ENCODE results near the gene SKIC8. TPM values are rescaled to one million over a fixed set of nuclear protein-coding genes. Genes with fewer than 3 reads are reported as not detected.

Gene SKIC8
- total and polyA plus RNA-seq, 2 experiments from 2014 or later: 60.6 to 70.2 TPM

DNA sequence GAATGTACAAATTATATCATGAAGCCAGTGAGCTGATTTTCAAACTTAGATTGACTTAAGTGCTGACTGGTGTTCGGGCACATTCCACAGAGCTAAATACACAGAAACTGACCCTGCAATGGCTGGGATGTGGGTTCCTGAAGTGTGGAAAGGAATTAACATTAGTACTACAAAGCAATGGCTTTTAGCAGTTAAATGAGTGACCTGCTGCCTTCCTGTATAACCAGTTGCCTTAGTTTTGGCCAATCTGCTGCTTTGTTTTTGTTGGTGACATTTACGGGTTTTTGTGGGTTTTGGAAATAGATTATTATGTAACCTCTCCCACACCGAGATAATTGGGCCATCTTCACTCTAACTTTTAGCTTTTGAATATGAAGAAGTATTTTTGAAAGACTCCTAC, 2.4 kb upstream of the SKIC8 start:
- no peak overlapping the region for H3K27ac ChIP-seq
- no peaks in the 10 kb centered on the region for H3K27me3 ChIP-seq
- DNase-seq (ENCODE audit: low spot score): no peak
- H4K20me1 ChIP-seq (ENCODE audit: insufficient read depth, poor library complexity, severe bottlenecking): no peaks in the 10 kb centered on the region
- WGBS (ENCODE audit: low lambda C conversion rate, missing lambda C conversion rate): 64% methylated on average over 3 of the region's 3 CpGs
- H3K4me2 ChIP-seq: no peak overlapping the region
- no peak overlapping the region for H2AFZ ChIP-seq
- H3K9me3 ChIP-seq (ENCODE audit: low read depth): no peaks in the 10 kb centered on the region
- H3K79me2 ChIP-seq: peaks cover 23% of the 10 kb centered on the region
- H3K36me3 ChIP-seq (replicated peaks; ENCODE audit: insufficient read depth, low read depth): no peaks in the 10 kb centered on the region
- TF ChIP-seq, protein P1, sequence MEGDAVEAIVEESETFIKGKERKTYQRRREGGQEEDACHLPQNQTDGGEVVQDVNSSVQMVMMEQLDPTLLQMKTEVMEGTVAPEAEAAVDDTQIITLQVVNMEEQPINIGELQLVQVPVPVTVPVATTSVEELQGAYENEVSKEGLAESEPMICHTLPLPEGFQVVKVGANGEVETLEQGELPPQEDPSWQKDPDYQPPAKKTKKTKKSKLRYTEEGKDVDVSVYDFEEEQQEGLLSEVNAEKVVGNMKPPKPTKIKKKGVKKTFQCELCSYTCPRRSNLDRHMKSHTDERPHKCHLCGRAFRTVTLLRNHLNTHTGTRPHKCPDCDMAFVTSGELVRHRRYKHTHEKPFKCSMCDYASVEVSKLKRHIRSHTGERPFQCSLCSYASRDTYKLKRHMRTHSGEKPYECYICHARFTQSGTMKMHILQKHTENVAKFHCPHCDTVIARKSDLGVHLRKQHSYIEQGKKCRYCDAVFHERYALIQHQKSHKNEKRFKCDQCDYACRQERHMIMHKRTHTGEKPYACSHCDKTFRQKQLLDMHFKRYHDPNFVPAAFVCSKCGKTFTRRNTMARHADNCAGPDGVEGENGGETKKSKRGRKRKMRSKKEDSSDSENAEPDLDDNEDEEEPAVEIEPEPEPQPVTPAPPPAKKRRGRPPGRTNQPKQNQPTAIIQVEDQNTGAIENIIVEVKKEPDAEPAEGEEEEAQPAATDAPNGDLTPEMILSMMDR (IDR thresholded peaks at IDR 0.05; ENCODE audit: poor library complexity): no peak
- no peak overlapping the region for H3K4me3 ChIP-seq
- H3K9me2 ChIP-seq (replicated peaks; ENCODE audit: insufficient read depth): no peaks in the 10 kb centered on the region
- peaks cover 20% of the 10 kb centered on the region for H3K4me1 ChIP-seq (ENCODE audit: insufficient read depth)

DNA sequence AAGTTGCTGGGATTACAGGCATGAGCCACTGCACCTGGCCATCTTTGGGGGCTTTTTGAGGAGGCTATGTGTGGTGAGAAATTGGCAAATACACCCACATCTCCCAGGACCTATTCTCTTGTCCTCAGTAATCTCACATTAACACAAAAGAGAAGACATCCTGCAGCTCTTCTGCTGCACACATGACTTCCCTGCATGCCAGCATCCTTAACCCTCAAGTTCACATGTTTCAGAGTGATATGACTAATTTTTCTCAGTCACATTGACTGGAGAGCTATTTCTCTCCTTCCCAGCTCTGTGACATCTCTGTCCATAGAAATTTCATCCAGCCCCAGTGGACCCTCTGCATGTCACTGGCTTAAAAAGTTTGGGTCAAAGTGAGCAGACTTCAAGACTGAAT, 1.9 kb upstream of the SKIC8 start:
- Histone ChIP-seq H3K4me2 (no peak overlapping the region), H3K36me3 (replicated peaks; ENCODE audit: insufficient read depth, low read depth) (no peaks in the 10 kb centered on the region), H3K27ac (no peak overlapping the region), H3K27me3 (no peaks in the 10 kb centered on the region), H3K4me3 (no peak overlapping the region), H3K79me2 (peaks cover 28% of the 10 kb centered on the region), H3K9me3 (ENCODE audit: low read depth) (no peaks in the 10 kb centered on the region), H3K9me2 (replicated peaks; ENCODE audit: insufficient read depth) (no peaks in the 10 kb centered on the region), H2AFZ (no peak overlapping the region), H4K20me1 (ENCODE audit: insufficient read depth, poor library complexity, severe bottlenecking) (no peaks in the 10 kb centered on the region), H3K4me1 (ENCODE audit: insufficient read depth) (peaks cover 16% of the 10 kb centered on the region)
- no peak for DNase-seq (ENCODE audit: low spot score)
- TF ChIP-seq EZH2phosphoT487 (IDR thresholded peaks at IDR 0.05; ENCODE audit: low read depth, severe bottlenecking, unreplicated experiment) (no peak), EZH2 (IDR thresholded peaks at IDR 0.05; ENCODE audit: borderline replicate concordance) (no peak)
- TF ChIP-seq, protein P1 (IDR thresholded peaks at IDR 0.05; ENCODE audit: poor library complexity): no peak

DNA sequence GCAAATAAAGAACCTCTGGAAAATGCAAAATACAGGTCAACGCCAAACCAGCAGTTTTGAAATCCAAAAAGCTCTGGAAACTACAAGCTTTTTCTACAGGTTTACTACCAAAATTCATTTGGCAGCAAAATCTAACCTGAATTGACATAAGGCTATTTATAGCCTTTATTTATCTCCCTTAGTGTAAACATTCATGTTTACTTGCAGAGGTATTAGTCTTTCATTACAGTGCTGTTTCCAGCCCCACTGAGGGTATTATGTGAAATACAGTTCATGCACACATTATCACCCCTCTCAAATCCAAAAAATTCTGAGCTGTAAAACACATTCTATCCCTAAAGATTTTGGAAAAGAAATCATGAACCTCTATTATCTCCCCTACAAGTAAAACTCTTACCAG, 7.2 kb downstream of the SKIC8 start:
- Histone ChIP-seq H3K4me2 (no peak overlapping the region), H3K4me3 (no peak overlapping the region), H3K4me1 (ENCODE audit: insufficient read depth) (peaks cover 9% of the 10 kb centered on the region), H2AFZ (no peak overlapping the region), H4K20me1 (ENCODE audit: insufficient read depth, poor library complexity, severe bottlenecking) (no peaks in the 10 kb centered on the region), H3K36me3 (replicated peaks; ENCODE audit: insufficient read depth, low read depth) (no peaks in the 10 kb centered on the region), H3K27ac (peak overlapping the region; percentile 29), H3K9me2 (replicated peaks; ENCODE audit: insufficient read depth) (no peaks in the 10 kb centered on the region), H3K9me3 (ENCODE audit: low read depth) (no peaks in the 10 kb centered on the region), H3K79me2 (peaks cover 20% of the 10 kb centered on the region), H3K27me3 (no peaks in the 10 kb centered on the region)
- WGBS (ENCODE audit: low lambda C conversion rate, missing lambda C conversion rate): 96% methylated on average over 1 of the region's 1 CpG
- TF ChIP-seq, protein P1 (IDR thresholded peaks at IDR 0.05; ENCODE audit: poor library complexity): no peak
- TF ChIP-seq EZH2 (IDR thresholded peaks at IDR 0.05; ENCODE audit: borderline replicate concordance): no peak
- TF ChIP-seq EZH2phosphoT487 (IDR thresholded peaks at IDR 0.05; ENCODE audit: low read depth, severe bottlenecking, unreplicated experiment): no peak
- no peak for DNase-seq (ENCODE audit: low spot score)

GRCh38 chr15:78291698-78292097, 7.7 kb downstream of the SKIC8 start:
- Histone ChIP-seq H3K4me2 (no peak overlapping the region), H3K9me3 (ENCODE audit: low read depth) (no peaks in the 10 kb centered on the region), H3K36me3 (replicated peaks; ENCODE audit: insufficient read depth, low read depth) (no peaks in the 10 kb centered on the region), H2AFZ (no peak overlapping the region), H3K4me1 (ENCODE audit: insufficient read depth) (peaks cover 9% of the 10 kb centered on the region), H3K27ac (peak overlapping the region; percentile 29), H3K79me2 (peaks cover 15% of the 10 kb centered on the region), H3K27me3 (no peaks in the 10 kb centered on the region), H4K20me1 (ENCODE audit: insufficient read depth, poor library complexity, severe bottlenecking) (no peaks in the 10 kb centered on the region), H3K9me2 (replicated peaks; ENCODE audit: insufficient read depth) (no peaks in the 10 kb centered on the region), H3K4me3 (no peak overlapping the region)
- TF ChIP-seq EZH2phosphoT487 (IDR thresholded peaks at IDR 0.05; ENCODE audit: low read depth, severe bottlenecking, unreplicated experiment) (no peak), EZH2 (IDR thresholded peaks at IDR 0.05; ENCODE audit: borderline replicate concordance) (no peak)
- TF ChIP-seq, protein P1 (IDR thresholded peaks at IDR 0.05; ENCODE audit: poor library complexity): no peak
- WGBS (ENCODE audit: low lambda C conversion rate, missing lambda C conversion rate): 94% methylated on average over 2 of the region's 2 CpGs
- DNase-seq (ENCODE audit: low spot score): no peak

All from hepatocyte (in vitro differentiated cells).